ENCODE results near the gene LEF1. TPM values are rescaled to one million over a fixed set of nuclear protein-coding genes. Genes with fewer than 3 reads are reported as not detected.

LEF1 gene
- total RNA-seq, 2 donors from 2014 or later = 2.1 to 3.4 TPM

GRCh38 chr4:108115168-108115526 lies 53.6 kb downstream of the LEF1 start:
- no peaks in the 10 kb centered on the region for H3K36me3 ChIP-seq
- no peak overlapping the region for H3K9ac ChIP-seq (ENCODE audit: low read depth in 2 of 2, low read length in 2 of 2)
- no peak overlapping the region for H3K27ac ChIP-seq
- H3K4me1 ChIP-seq = no peaks in the 10 kb centered on the region
- no peak for DNase-seq
- no peak for TF ChIP-seq CTCF (IDR thresholded peaks at IDR 0.05)
- no peak overlapping the region for H3K4me3 ChIP-seq
- intact Hi-C loops (cut with DNase I) = no loop called here
- H3K9me3 ChIP-seq = no peaks in the 10 kb centered on the region
- no peaks in the 10 kb centered on the region for H3K27me3 ChIP-seq

GRCh38 chr4:108114503-108114902 lies 54.2 kb downstream of the LEF1 start:
- Histone ChIP-seq H3K9ac (ENCODE audit: low read depth in 2 of 2, low read length in 2 of 2) (no peak overlapping the region), H3K27me3 (no peaks in the 10 kb centered on the region), H3K36me3 (no peaks in the 10 kb centered on the region), H3K27ac (no peak overlapping the region), H3K4me3 (no peak overlapping the region), H3K4me1 (no peaks in the 10 kb centered on the region), H3K9me3 (no peaks in the 10 kb centered on the region)
- no peak for TF ChIP-seq CTCF (IDR thresholded peaks at IDR 0.05)
- DNase-seq = no peak
- intact Hi-C loops (cut with DNase I) = no loop called here

GRCh38 chr4:108113229-108113628 lies 55.5 kb downstream of the LEF1 start:
- Histone ChIP-seq H3K27me3 (no peaks in the 10 kb centered on the region), H3K4me3 (no peak overlapping the region), H3K4me1 (no peaks in the 10 kb centered on the region), H3K36me3 (no peaks in the 10 kb centered on the region), H3K9ac (ENCODE audit: low read depth in 2 of 2, low read length in 2 of 2) (no peak overlapping the region), H3K27ac (no peak overlapping the region), H3K9me3 (no peaks in the 10 kb centered on the region)
- intact Hi-C loops (cut with DNase I) = no loop called here
- no peak for DNase-seq
- no peak for TF ChIP-seq CTCF (IDR thresholded peaks at IDR 0.05)

- Histone ChIP-seq H3K27me3 (no peaks in the 10 kb centered on the region), H3K9ac (ENCODE audit: low read depth in 2 of 2, low read length in 2 of 2) (no peak overlapping the region), H3K36me3 (no peaks in the 10 kb centered on the region), H3K27ac (no peak overlapping the region), H3K4me1 (no peaks in the 10 kb centered on the region), H3K9me3 (no peaks in the 10 kb centered on the region), H3K4me3 (no peak overlapping the region)
- TF ChIP-seq CTCF (IDR thresholded peaks at IDR 0.05) = no peak
- no peak for DNase-seq
- intact Hi-C loops (cut with DNase I) = no loop called here
Measured at GRCh38 chr4:108111781-108112180, 57.0 kb downstream of the LEF1 start.

- no peaks in the 10 kb centered on the region for H3K27me3 ChIP-seq
- H3K4me3 ChIP-seq = no peak overlapping the region
- H3K4me1 ChIP-seq = no peaks in the 10 kb centered on the region
- H3K27ac ChIP-seq = no peak overlapping the region
- no peaks in the 10 kb centered on the region for H3K9me3 ChIP-seq
- TF ChIP-seq CTCF (IDR thresholded peaks at IDR 0.05) = no peak
- H3K9ac ChIP-seq (ENCODE audit: low read depth in 2 of 2, low read length in 2 of 2) = no peak overlapping the region
- no peaks in the 10 kb centered on the region for H3K36me3 ChIP-seq
- no peak for DNase-seq
- intact Hi-C loops (cut with DNase I) = no loop called here
Measured at GRCh38 chr4:108110450-108110849, 58.3 kb downstream of the LEF1 start.

- no peak overlapping the region for H3K4me3 ChIP-seq
- intact Hi-C loops (cut with DNase I) = no loop called here
- no peak overlapping the region for H3K9ac ChIP-seq (ENCODE audit: low read depth in 2 of 2, low read length in 2 of 2)
- H3K27ac ChIP-seq = no peak overlapping the region
- H3K4me1 ChIP-seq = no peaks in the 10 kb centered on the region
- DNase-seq = no peak
- TF ChIP-seq CTCF (IDR thresholded peaks at IDR 0.05) = no peak
- H3K36me3 ChIP-seq = no peaks in the 10 kb centered on the region
- H3K9me3 ChIP-seq = no peaks in the 10 kb centered on the region
- H3K27me3 ChIP-seq = no peaks in the 10 kb centered on the region
Measured at GRCh38 chr4:108109997-108110416, 58.7 kb downstream of the LEF1 start.
